Glomerular visceral epithelial cell (primary cell): Measurements from ENCODE around the gene GABPB1.
A peak's percentile ranks its signal among the peaks of the same experiment; 100 is the strongest.

ENCODE experiments used
- DNase-seq: peaks from one replicate; pipeline ENCODE4 v3.0.0-alpha.2; 2016; ENCODE audit errors: extremely low spot score

GABPB1 gene

GRCh38 chr15:50278496-50278895 is 76.5 kb downstream of the GABPB1 start:
- DNase-seq = no peak

- DNase-seq = no peak
Observed at GRCh38 chr15:50277370-50277769, 77.6 kb downstream of the GABPB1 start.

GRCh38 chr15:50275908-50276307 is 79.1 kb downstream of the GABPB1 start:
- no peak for DNase-seq

GRCh38 chr15:50275091-50275490 is 79.9 kb downstream of the GABPB1 start:
- no peak for DNase-seq

- no peak for DNase-seq
Observed at GRCh38 chr15:50267577-50267976, 87.4 kb downstream of the GABPB1 start.

GRCh38 chr15:50265620-50266019 is 89.4 kb downstream of the GABPB1 start, which contains the start of gene HDC:
Gene HDC (minus strand): TSS chr15:50265726. CDS start chr15:50265623, 103 bp downstream.
- DNase-seq = no peak

- no peak for DNase-seq
Observed at GRCh38 chr15:50262533-50262932, 92.5 kb downstream of the GABPB1 start.

GRCh38 chr15:50261981-50262380 is 93.0 kb downstream of the GABPB1 start:
- no peak for DNase-seq

- no peak for DNase-seq
Observed at GRCh38 chr15:50260969-50261496, 94.0 kb downstream of the GABPB1 start.

GRCh38 chr15:50259276-50259675 is 95.7 kb downstream of the GABPB1 start:
- DNase-seq = no peak

- no peak for DNase-seq
Observed at GRCh38 chr15:50257924-50258323, 97.1 kb downstream of the GABPB1 start.

GRCh38 chr15:50257332-50257731 is 97.7 kb downstream of the GABPB1 start:
- no peak for DNase-seq

- no peak for DNase-seq
Observed at GRCh38 chr15:50256188-50257041, 98.6 kb downstream of the GABPB1 start.

GRCh38 chr15:50252556-50252955 is 102.4 kb downstream of the GABPB1 start:
- DNase-seq = no peak

- DNase-seq = peak; percentile 7
Observed at GRCh38 chr15:50251638-50252182, 103.3 kb downstream of the GABPB1 start.

- DNase-seq = no peak
Observed at GRCh38 chr15:50250760-50251394, 104.1 kb downstream of the GABPB1 start.

GRCh38 chr15:50249704-50250103 is 105.3 kb downstream of the GABPB1 start:
- DNase-seq = no peak

GRCh38 chr15:50248994-50249582 is 105.9 kb downstream of the GABPB1 start:
- DNase-seq = no peak

GRCh38 chr15:50247819-50248655 is 107.0 kb downstream of the GABPB1 start:
- no peak for DNase-seq

GRCh38 chr15:50246631-50247030 is 108.4 kb downstream of the GABPB1 start:
- no peak for DNase-seq

GRCh38 chr15:50244959-50245624 is 109.9 kb downstream of the GABPB1 start:
- no peak for DNase-seq
